BE2C (cell line): ENCODE results near the gene OXSR1.

Experiments used
- DNase-seq: peaks from one replicate; pipeline ENCODE4 v3.0.0-alpha.2; 2020
- H3K27me3 ChIP-seq: fragments of 250-450 bp; sonication (Bioruptor Pico); 2 replicates; pipeline ENCODE4 v1.5.1; 2020; ENCODE audit warnings: mild to moderate bottlenecking
- H3K36me3 ChIP-seq: fragments of 250-450 bp; sonication (Bioruptor Pico); 2 replicates; pipeline ENCODE4 v1.5.1; 2020; ENCODE audit warnings: mild to moderate bottlenecking
- H3K4me1 ChIP-seq: fragments of 250-450 bp; sonication (Bioruptor Pico); 2 replicates; pipeline ENCODE4 v1.5.1; 2020
- H3K4me3 ChIP-seq: 2 replicates; pipeline ENCODE4 v1.5.1; 2011; ENCODE audit warnings: low read depth, low read length
- H3K9me3 ChIP-seq: fragments of 250-450 bp; sonication (Bioruptor Pico); 2 replicates; pipeline ENCODE4 v1.5.1; 2020
- CTCF ChIP-seq: IDR thresholded peaks from 2 replicates; pipeline ENCODE4 v1.5.1; 2012; ENCODE audit warnings: mild to moderate bottlenecking, low read depth, low read length

OXSR1 gene

GRCh38 chr3:38251197-38251596 lies 85.9 kb downstream of the OXSR1 start:
- Histone ChIP-seq H3K36me3 (peaks cover 2% of the 10 kb centered on the region), H3K9me3 (no peaks in the 10 kb centered on the region), H3K4me3 (no peak overlapping the region), H3K27me3 (no peaks in the 10 kb centered on the region), H3K4me1 (no peaks in the 10 kb centered on the region)
- no peak for DNase-seq
- no peak for TF ChIP-seq CTCF

DNA sequence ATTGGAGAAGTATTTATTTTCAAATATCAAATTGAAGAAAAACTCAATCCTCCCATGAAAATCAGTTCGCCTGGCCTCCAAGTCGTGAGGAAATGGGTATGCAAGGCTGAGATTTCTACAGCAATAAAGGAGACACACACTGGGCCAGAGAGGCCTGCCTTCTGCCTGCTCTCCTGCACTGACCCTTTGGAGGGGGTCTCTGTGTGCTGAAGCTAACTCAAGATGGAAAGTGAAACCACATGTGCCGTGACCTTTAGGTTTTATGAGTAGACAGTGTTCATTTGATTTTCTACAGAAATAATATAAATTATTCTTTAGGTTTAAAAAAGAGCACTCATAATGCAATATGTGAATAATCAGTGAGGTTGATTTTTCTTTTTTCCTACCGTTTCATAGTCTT lies 88.4 kb downstream of the OXSR1 start:
- no peak for TF ChIP-seq CTCF
- H3K36me3 ChIP-seq, result peaks cover 2% of the 10 kb centered on the region

GRCh38 chr3:38254872-38255271 lies 89.5 kb downstream of the OXSR1 start:
- Histone ChIP-seq H3K27me3 (no peaks in the 10 kb centered on the region), H3K9me3 (no peaks in the 10 kb centered on the region), H3K4me1 (no peaks in the 10 kb centered on the region), H3K36me3 (peaks cover 2% of the 10 kb centered on the region), H3K4me3 (no peak overlapping the region)
- TF ChIP-seq CTCF, result no peak
- no peak for DNase-seq

More for the DNA sequence above, 88.4 kb downstream of the OXSR1 start:
- H3K4me1 ChIP-seq, result no peaks in the 10 kb centered on the region
- DNase-seq, result no peak
- no peaks in the 10 kb centered on the region for H3K9me3 ChIP-seq
- no peaks in the 10 kb centered on the region for H3K27me3 ChIP-seq
- no peak overlapping the region for H3K4me3 ChIP-seq

- H3K4me1 ChIP-seq, result no peaks in the 10 kb centered on the region
These were observed 90.3 kb downstream of the OXSR1 start for GRCh38 chr3:38255627-38256026.

DNA sequence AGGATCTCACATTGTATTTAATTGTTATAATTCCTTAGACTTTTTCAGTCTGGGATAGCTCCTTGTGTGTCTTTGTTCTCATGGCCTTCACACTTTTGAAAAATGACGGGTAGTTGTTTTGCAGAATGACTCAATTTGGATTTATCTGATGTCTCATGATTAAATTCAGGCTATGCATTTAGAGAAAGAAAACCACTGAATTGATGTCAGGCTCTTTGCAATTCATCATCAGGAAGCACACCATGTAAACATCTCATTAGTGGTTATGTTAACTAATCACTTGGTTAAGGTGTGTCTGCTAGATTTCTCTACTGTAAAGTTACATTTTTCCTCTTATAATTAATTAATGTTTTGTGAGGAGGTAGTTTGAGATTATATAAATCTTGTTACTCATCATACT lies 92.2 kb downstream of the OXSR1 start:
- Histone ChIP-seq H3K27me3 (no peaks in the 10 kb centered on the region), H3K9me3 (no peaks in the 10 kb centered on the region), H3K36me3 (peaks cover 2% of the 10 kb centered on the region; the same call in 1 of the 2 replicates), H3K4me3 (no peak overlapping the region), H3K4me1 (no peaks in the 10 kb centered on the region)
- no peak for DNase-seq
- TF ChIP-seq CTCF, result no peak

More at GRCh38 chr3:38255627-38256026, 90.3 kb downstream of the OXSR1 start:
- Histone ChIP-seq H3K36me3 (peaks cover 2% of the 10 kb centered on the region), H3K27me3 (no peaks in the 10 kb centered on the region), H3K4me3 (no peak overlapping the region), H3K9me3 (no peaks in the 10 kb centered on the region)
- no peak for DNase-seq
- TF ChIP-seq CTCF, result no peak

GRCh38 chr3:38260474-38260873 lies 95.1 kb downstream of the OXSR1 start:
- no peak for DNase-seq
- Histone ChIP-seq H3K9me3 (no peaks in the 10 kb centered on the region), H3K4me1 (no peaks in the 10 kb centered on the region), H3K4me3 (no peak overlapping the region), H3K36me3 (no peaks in the 10 kb centered on the region), H3K27me3 (no peaks in the 10 kb centered on the region)
- TF ChIP-seq CTCF, result no peak
